H9 (cell line): ENCODE results near the gene RNF220. TPM values are rescaled to one million over a fixed set of nuclear protein-coding genes. Genes with fewer than 3 reads are reported as not detected.

Experiments used
- DNase-seq: peaks from one replicate; pipeline ENCODE4 v3.0.0-alpha.2; 2017
- H2AFZ ChIP-seq: one replicate; pipeline ENCODE4 v1.6.1; 2013; ENCODE audit warnings: mild to moderate bottlenecking, low read length, control low read depth, moderate library complexity
- H2AK5ac ChIP-seq: 2 replicates; pipeline ENCODE4 v1.6.1; 2013; ENCODE audit warnings: low read length, control low read depth, mixed read lengths; ENCODE audit not compliant: insufficient read length
- H2BK120ac ChIP-seq: one replicate; pipeline ENCODE4 v1.6.1; 2013; ENCODE audit warnings: low read depth, mild to moderate bottlenecking, low read length, control low read depth, inconsistent platforms; ENCODE audit not compliant: poor library complexity, severe bottlenecking
- H2BK12ac ChIP-seq: 2 replicates; pipeline ENCODE4 v1.6.1; 2013; ENCODE audit warnings: low read length, control low read depth, mixed read lengths, low read depth; ENCODE audit not compliant: insufficient read length
- H2BK15ac ChIP-seq: 2 replicates; pipeline ENCODE4 v1.6.1; 2013; ENCODE audit warnings: low read depth, low read length, control low read depth
- H2BK20ac ChIP-seq: one replicate; pipeline ENCODE4 v1.6.1; 2013; ENCODE audit warnings: low read depth, mild to moderate bottlenecking, low read length, control low read depth, inconsistent platforms; ENCODE audit not compliant: poor library complexity, severe bottlenecking
- H2BK5ac ChIP-seq: 2 replicates; pipeline ENCODE4 v1.6.1; 2013; ENCODE audit warnings: low read length, control low read depth, mixed read lengths; ENCODE audit not compliant: insufficient read length
- H3K14ac ChIP-seq: 2 replicates; pipeline ENCODE4 v1.6.1; 2013; ENCODE audit warnings: low read length, control low read depth; ENCODE audit not compliant: insufficient read depth
- H3K18ac ChIP-seq: 2 replicates; pipeline ENCODE4 v1.6.1; 2013; ENCODE audit warnings: low read depth, mild to moderate bottlenecking, mixed read lengths, low read length, control low read depth; ENCODE audit not compliant: insufficient read length
- H3K23ac ChIP-seq: 2 replicates; pipeline ENCODE4 v1.6.1; 2013; ENCODE audit warnings: low read length, control low read depth, mixed read lengths, low read depth; ENCODE audit not compliant: insufficient read length
- H3K23me2 ChIP-seq: 2 replicates; pipeline ENCODE4 v1.6.1; 2013; ENCODE audit warnings: low read depth, mild to moderate bottlenecking, mixed read lengths, low read length, control low read depth; ENCODE audit not compliant: insufficient read length, poor library complexity, severe bottlenecking
- H3K27ac ChIP-seq: 2 replicates; pipeline ENCODE4 v1.5.1; 2013; ENCODE audit warnings: low read length, control low read depth, mixed read lengths, low read depth; ENCODE audit not compliant: insufficient read length
- H3K27me3 ChIP-seq: 2 replicates; pipeline ENCODE4 v1.6.1; 2013; ENCODE audit warnings: low read length, control low read depth, inconsistent platforms; ENCODE audit not compliant: insufficient read depth
- H3K4ac ChIP-seq: 2 replicates; pipeline ENCODE4 v1.6.1; 2013; ENCODE audit warnings: low read depth, mild to moderate bottlenecking, control low read depth, inconsistent platforms, low read length, moderate library complexity
- H3K4me1 ChIP-seq: 2 replicates; pipeline ENCODE4 v1.6.1; 2013; ENCODE audit warnings: low read length, control low read depth, inconsistent platforms; ENCODE audit not compliant: insufficient read depth
- H3K4me2 ChIP-seq: 2 replicates; pipeline ENCODE4 v1.6.1; 2013; ENCODE audit warnings: low read length, control low read depth, mixed read lengths; ENCODE audit not compliant: insufficient read length, insufficient read depth
- H3K56ac ChIP-seq: 2 replicates; pipeline ENCODE4 v1.6.1; 2013; ENCODE audit warnings: low read depth, mild to moderate bottlenecking, mixed read lengths, low read length, control low read depth; ENCODE audit not compliant: insufficient read length
- H3K79me1 ChIP-seq: 2 replicates; pipeline ENCODE4 v1.6.1; 2013; ENCODE audit warnings: low read depth, mild to moderate bottlenecking, moderate library complexity, low read length, control low read depth, inconsistent platforms; ENCODE audit not compliant: insufficient read depth, poor library complexity, severe bottlenecking
- H3K79me2 ChIP-seq: 2 replicates; pipeline ENCODE4 v1.6.1; 2013; ENCODE audit warnings: low read length, control low read depth, inconsistent platforms; ENCODE audit not compliant: insufficient read depth
- H3K9ac ChIP-seq: 2 replicates; pipeline ENCODE4 v1.6.1; 2013; ENCODE audit warnings: low read length, control low read depth, mixed read lengths; ENCODE audit not compliant: insufficient read length; ENCODE audit errors: extremely low read depth
- H3K9me3 ChIP-seq: one replicate; pipeline ENCODE4 v1.6.1; 2013; ENCODE audit warnings: low read depth, low read length, inconsistent platforms; ENCODE audit not compliant: control insufficient read depth
- H3T11ph ChIP-seq: one replicate; pipeline ENCODE4 v1.6.1; 2013; ENCODE audit warnings: mild to moderate bottlenecking, low read length, control low read depth, inconsistent platforms
- H4K20me1 ChIP-seq: one replicate; pipeline ENCODE4 v1.6.1; 2013; ENCODE audit not compliant: control insufficient read depth, insufficient read length, insufficient read depth
- H4K5ac ChIP-seq: 2 replicates; pipeline ENCODE4 v1.6.1; 2013; ENCODE audit warnings: low read depth, mild to moderate bottlenecking, mixed read lengths, low read length, control low read depth; ENCODE audit not compliant: insufficient read length
- H4K8ac ChIP-seq: replicated peaks from 2 replicates; pipeline ENCODE4 v1.6.1; 2013; ENCODE audit warnings: low read length, control low read depth, mixed read lengths, low read depth; ENCODE audit not compliant: insufficient read length
- H4K91ac ChIP-seq: 2 replicates; pipeline ENCODE4 v1.6.1; 2013; ENCODE audit warnings: low read depth, mild to moderate bottlenecking, moderate library complexity, mixed read lengths, low read length, control low read depth; ENCODE audit not compliant: insufficient read length
- H3K27ac Mint-ChIP-seq, 3 experiments: 2 replicates in 2 of 3; 3 replicates in 1 of 3; pipeline ENCODE4 v1.8.0; 2020 to 2021; ENCODE audit warnings: mixed read lengths in 3 of 3, mild to moderate bottlenecking in 1 of 3, moderate library complexity in 1 of 3
- H3K27me3 Mint-ChIP-seq: 2 replicates; pipeline ENCODE4 v1.8.0; 2021; ENCODE audit warnings: low read depth, mild to moderate bottlenecking, moderate library complexity, mixed read lengths
- H3K36me3 Mint-ChIP-seq, 3 experiments: 2 replicates in 2 of 3; 3 replicates in 1 of 3; pipeline ENCODE4 v1.8.0; 2020 to 2021; ENCODE audit warnings: low read depth in 3 of 3, mixed read lengths in 3 of 3; ENCODE audit not compliant: insufficient read depth in 1 of 3
- H3K4me1 Mint-ChIP-seq, 2 experiments: 2 replicates each; pipeline ENCODE4 v1.8.0; 2020; ENCODE audit warnings: mixed read lengths in 2 of 2
- H3K4me3 Mint-ChIP-seq, 2 experiments: 2 replicates in 1 of 2; 3 replicates in 1 of 2; pipeline ENCODE4 v1.8.0; 2020 to 2021; ENCODE audit warnings: mild to moderate bottlenecking in 2 of 2, mixed read lengths in 2 of 2, moderate library complexity in 1 of 2
- H3K9me3 Mint-ChIP-seq, 2 experiments: 2 replicates in 1 of 2; 3 replicates in 1 of 2; pipeline ENCODE4 v1.8.0; 2020; ENCODE audit warnings: mild to moderate bottlenecking in 2 of 2, mixed read lengths in 2 of 2, moderate library complexity in 1 of 2
- WGBS: extraction: QIAGEN DNeasy Blood & Tissue Kit; methylation state at CpG from one replicate; pipeline ENCODE4 v1.1.7; 2013; ENCODE audit warnings: missing lambda C conversion rate, low lambda C conversion rate, mixed read lengths; ENCODE audit not compliant: insufficient read length; ENCODE audit errors: extremely low coverage; 5-methylcytosine and 5-hydroxymethylcytosine counted together
- total RNA-seq: library from RNA; stranded (reverse); gene quantifications from 2 replicates; pipeline ENCODE4 v1.2.1, GENCODE V29; 2021
- TF ChIP-seq, protein P1 (sequence below): fragments of 200-600 bp; sonication (generic); conservative IDR thresholded peaks from 3 replicates; pipeline ENCODE4 v1.8.0; 2021; ENCODE audit warnings: antibody characterized with exemption, mild to moderate bottlenecking

Gene RNF220
- total RNA-seq, 1 experiment from 2014 or later, result 109 TPM

DNA sequence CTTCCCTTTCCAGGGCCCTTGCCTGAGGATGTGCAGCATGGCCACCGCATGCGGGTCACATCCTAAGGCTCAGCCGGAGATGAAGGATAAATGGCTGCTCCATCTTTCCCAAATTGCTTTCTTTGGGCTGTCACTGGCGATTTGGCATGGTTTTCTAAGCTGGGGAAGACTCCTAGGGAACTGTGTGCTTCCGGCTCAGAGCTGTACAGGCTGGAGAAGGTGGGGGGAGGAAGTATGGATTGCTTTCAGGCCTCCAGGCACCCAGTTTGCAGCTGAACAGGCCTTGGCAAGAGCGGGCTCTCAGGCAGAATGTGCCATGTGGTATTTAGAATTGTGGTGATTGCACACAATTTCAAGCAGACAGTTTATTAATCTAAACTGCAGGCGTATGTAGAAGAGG lies 220.3 kb downstream of the RNF220 start:
- no peaks in the 10 kb centered on the region for H3K36me3 Mint-ChIP-seq
- H3K27me3 Mint-ChIP-seq, result peaks cover 13% of the 10 kb centered on the region
- H3K56ac ChIP-seq, result no peak overlapping the region
- H4K91ac ChIP-seq, result no peak overlapping the region
- no peaks in the 10 kb centered on the region for H3K9me3 Mint-ChIP-seq
- no peak overlapping the region for H3K4me3 Mint-ChIP-seq
- no peak overlapping the region for H3K9ac ChIP-seq
- H2AK5ac ChIP-seq, result no peak overlapping the region
- no peak overlapping the region for H2BK120ac ChIP-seq
- no peak overlapping the region for H3K14ac ChIP-seq
- no peaks in the 10 kb centered on the region for H3K27me3 ChIP-seq
- H3K27ac ChIP-seq, result no peak overlapping the region
- H3K4me1 Mint-ChIP-seq, result no peaks in the 10 kb centered on the region
- TF ChIP-seq, protein P1, sequence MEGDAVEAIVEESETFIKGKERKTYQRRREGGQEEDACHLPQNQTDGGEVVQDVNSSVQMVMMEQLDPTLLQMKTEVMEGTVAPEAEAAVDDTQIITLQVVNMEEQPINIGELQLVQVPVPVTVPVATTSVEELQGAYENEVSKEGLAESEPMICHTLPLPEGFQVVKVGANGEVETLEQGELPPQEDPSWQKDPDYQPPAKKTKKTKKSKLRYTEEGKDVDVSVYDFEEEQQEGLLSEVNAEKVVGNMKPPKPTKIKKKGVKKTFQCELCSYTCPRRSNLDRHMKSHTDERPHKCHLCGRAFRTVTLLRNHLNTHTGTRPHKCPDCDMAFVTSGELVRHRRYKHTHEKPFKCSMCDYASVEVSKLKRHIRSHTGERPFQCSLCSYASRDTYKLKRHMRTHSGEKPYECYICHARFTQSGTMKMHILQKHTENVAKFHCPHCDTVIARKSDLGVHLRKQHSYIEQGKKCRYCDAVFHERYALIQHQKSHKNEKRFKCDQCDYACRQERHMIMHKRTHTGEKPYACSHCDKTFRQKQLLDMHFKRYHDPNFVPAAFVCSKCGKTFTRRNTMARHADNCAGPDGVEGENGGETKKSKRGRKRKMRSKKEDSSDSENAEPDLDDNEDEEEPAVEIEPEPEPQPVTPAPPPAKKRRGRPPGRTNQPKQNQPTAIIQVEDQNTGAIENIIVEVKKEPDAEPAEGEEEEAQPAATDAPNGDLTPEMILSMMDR, result no peak
- no peak overlapping the region for H3K27ac Mint-ChIP-seq
- H3K18ac ChIP-seq, result no peak overlapping the region
- no peak overlapping the region for H2BK5ac ChIP-seq
- no peak overlapping the region for H3K23ac ChIP-seq
- no peaks in the 10 kb centered on the region for H3K79me1 ChIP-seq
- no peak overlapping the region for H2BK12ac ChIP-seq
- H3K9me3 ChIP-seq, result no peaks in the 10 kb centered on the region
- no CpG with 5 or more reads among the region's 7 CpGs for WGBS
- H3K4ac ChIP-seq, result no peak overlapping the region
- no peak overlapping the region for H2AFZ ChIP-seq
- H3K23me2 ChIP-seq, result no peaks in the 10 kb centered on the region
- no peaks in the 10 kb centered on the region for H3K79me2 ChIP-seq
- no peaks in the 10 kb centered on the region for H4K20me1 ChIP-seq
- no peak overlapping the region for H2BK20ac ChIP-seq
- H3K4me2 ChIP-seq, result no peak overlapping the region
- no peak overlapping the region for H2BK15ac ChIP-seq
- DNase-seq, result no peak
- H4K5ac ChIP-seq, result no peak overlapping the region
- no peak overlapping the region for H4K8ac ChIP-seq
- H3K4me1 ChIP-seq, result no peaks in the 10 kb centered on the region
- H3T11ph ChIP-seq, result no peak overlapping the region
